Suprapubic skin (tissue), 4 donors: ENCODE measurements around the gene TAAR9. TPM values are rescaled to one million over a fixed set of nuclear protein-coding genes. Genes with fewer than 3 reads are reported as not detected.
"Not testable (repeated sequence)": the region's sequence is repeated elsewhere in the genome, so short reads cannot be mapped to it uniquely, and the experiment has no call there.

Experiments
- DNase-seq, 2 donors: peaks; one replicate each; pipeline ENCODE4 v3.0.0-alpha.2; 2019; ENCODE audit warnings: low spot score in 2 of 2
- H3K27ac ChIP-seq: fragments of 200-600 bp; sonication (generic); one replicate; pipeline ENCODE4 v1.5.1; 2019
- H3K27me3 ChIP-seq: fragments of 200-600 bp; sonication (generic); one replicate; pipeline ENCODE4 v1.5.1; 2019
- H3K36me3 ChIP-seq: fragments of 200-600 bp; sonication (generic); one replicate; pipeline ENCODE4 v1.5.1; 2019
- H3K4me1 ChIP-seq: fragments of 200-600 bp; sonication (generic); one replicate; pipeline ENCODE4 v1.5.1; 2019
- H3K4me3 ChIP-seq: fragments of 200-600 bp; sonication (generic); one replicate; pipeline ENCODE4 v1.5.1; 2019; ENCODE audit warnings: mild to moderate bottlenecking
- H3K9me3 ChIP-seq: fragments of 200-600 bp; sonication (generic); one replicate; pipeline ENCODE4 v1.5.1; 2019
- CTCF ChIP-seq, 2 donors: fragments of 200-600 bp in 1 of 2; fragments of 450-650 bp in 1 of 2; sonication (generic) in 1 of 2; IDR thresholded peaks; one replicate each; pipeline ENCODE4 v1.5.1; 2016 to 2019; ENCODE audit warnings: antibody characterized with exemption in 2 of 2, mild to moderate bottlenecking in 1 of 2, moderate library complexity in 1 of 2
- EP300 ChIP-seq: sonication (generic); formaldehyde crosslinking; IDR thresholded peaks from one replicate; pipeline ENCODE4 v1.6.1; 2017; ENCODE audit warnings: antibody characterized with exemption
- POLR2A ChIP-seq, 2 donors: fragments of 450-650 bp; IDR thresholded peaks; one replicate each; pipeline ENCODE4 v1.6.1; 2017; ENCODE audit warnings: antibody characterized with exemption in 2 of 2, mild to moderate bottlenecking in 2 of 2, moderate library complexity in 2 of 2
- POLR2AphosphoS5 ChIP-seq, 3 donors: sonication (generic); formaldehyde crosslinking; IDR thresholded peaks; one replicate each; pipeline ENCODE4 v1.6.1; 2017; ENCODE audit warnings: antibody characterized with exemption in 3 of 3
- WGBS: methylation state at CpG from one replicate; pipeline ENCODE4 v1.1.5; 2018; 5-methylcytosine and 5-hydroxymethylcytosine counted together
- total RNA-seq, 4 donors: library from RNA; depleted of rRNA; stranded (reverse); fragments of >200 nt; gene quantifications; one replicate each; pipeline ENCODE4 v1.1.0, GENCODE V29; 2016

Gene TAAR9
- total RNA-seq, 4 donors from 2014 or later, result not detected

- no peak overlapping the region for H3K4me3 ChIP-seq
- no peaks in the 10 kb centered on the region for H3K9me3 ChIP-seq
- no peak for DNase-seq
- H3K4me1 ChIP-seq, result no peaks in the 10 kb centered on the region
- WGBS, result 79% methylated on average over 3 of the region's 4 CpGs
- no peaks in the 10 kb centered on the region for H3K36me3 ChIP-seq
- H3K27me3 ChIP-seq, result peaks cover 9% of the 10 kb centered on the region
- TF ChIP-seq EP300 (no peak), POLR2A (IDR thresholded peaks at IDR 0.05) (no peak), POLR2AphosphoS5 (IDR thresholded peaks at IDR 0.05) (no peak), CTCF (IDR thresholded peaks at IDR 0.05) (no peak)
- no peak overlapping the region for H3K27ac ChIP-seq
Observed at GRCh38 chr6:132551214-132551613, 13.1 kb downstream of the TAAR9 start.

GRCh38 chr6:132552372-132552771, 14.3 kb downstream of the TAAR9 start, which contains the start of gene TAAR8:
Gene TAAR8, plus strand, starts transcription at chr6:132552672. Its CDS starts 21 bp downstream, at chr6:132552693.
- H3K9me3 ChIP-seq, result no peaks in the 10 kb centered on the region
- TF ChIP-seq CTCF (IDR thresholded peaks at IDR 0.05), result no peak
- TF ChIP-seq EP300, result no peak
- no peak for TF ChIP-seq POLR2A (IDR thresholded peaks at IDR 0.05)
- TF ChIP-seq POLR2AphosphoS5 (IDR thresholded peaks at IDR 0.05), result no peak
- no peaks in the 10 kb centered on the region for H3K36me3 ChIP-seq
- H3K27ac ChIP-seq, result no peak within 1 kb of the TSS
- WGBS, result 87% methylated on average over 2 of the region's 2 CpGs
- H3K27me3 ChIP-seq, result peaks cover 9% of the 10 kb centered on the region
- no peak for DNase-seq
- H3K4me3 ChIP-seq, result no peak within 1 kb of the TSS
- no peaks in the 10 kb centered on the region for H3K4me1 ChIP-seq

- not testable (repeated sequence) for DNase-seq, H3K27ac ChIP-seq, H3K4me3 ChIP-seq, H3K36me3 ChIP-seq, H3K4me1 ChIP-seq, H3K27me3 ChIP-seq, H3K9me3 ChIP-seq
- WGBS, result 76% methylated on average over 3 of the region's 3 CpGs
Observed at GRCh38 chr6:132560087-132560486, 22.0 kb downstream of the TAAR9 start.

GRCh38 chr6:132566404-132566803, 28.3 kb downstream of the TAAR9 start:
- H3K27me3 ChIP-seq, result peaks cover 7% of the 10 kb centered on the region
- H3K27ac ChIP-seq, result no peak overlapping the region
- no peaks in the 10 kb centered on the region for H3K9me3 ChIP-seq
- TF ChIP-seq CTCF (IDR thresholded peaks at IDR 0.05) (no peak), EP300 (no peak), POLR2A (IDR thresholded peaks at IDR 0.05) (no peak), POLR2AphosphoS5 (IDR thresholded peaks at IDR 0.05) (no peak)
- 81% methylated on average over 6 of the region's 6 CpGs for WGBS
- no peaks in the 10 kb centered on the region for H3K4me1 ChIP-seq
- H3K4me3 ChIP-seq, result no peak overlapping the region
- H3K36me3 ChIP-seq, result no peaks in the 10 kb centered on the region
- no peak for DNase-seq

- no peak for DNase-seq
- Histone ChIP-seq H3K27ac (no peak overlapping the region), H3K36me3 (no peaks in the 10 kb centered on the region), H3K4me1 (no peaks in the 10 kb centered on the region), H3K27me3 (peaks cover 7% of the 10 kb centered on the region), H3K9me3 (no peaks in the 10 kb centered on the region), H3K4me3 (no peak overlapping the region)
- 81% methylated on average over 1 of the region's 1 CpG for WGBS
- no peak for TF ChIP-seq POLR2A (IDR thresholded peaks at IDR 0.05)
- TF ChIP-seq CTCF (IDR thresholded peaks at IDR 0.05), result no peak
- TF ChIP-seq POLR2AphosphoS5 (IDR thresholded peaks at IDR 0.05), result no peak
- TF ChIP-seq EP300, result no peak
Observed at GRCh38 chr6:132567566-132567965, 29.5 kb downstream of the TAAR9 start.

- no peaks in the 10 kb centered on the region for H3K36me3 ChIP-seq
- DNase-seq, result no peak
- H3K27me3 ChIP-seq, result peaks cover 11% of the 10 kb centered on the region
- H3K4me3 ChIP-seq, result no peak overlapping the region
- 54% methylated on average over 6 of the region's 6 CpGs for WGBS
- no peak overlapping the region for H3K27ac ChIP-seq
- TF ChIP-seq POLR2AphosphoS5 (IDR thresholded peaks at IDR 0.05) (no peak), POLR2A (IDR thresholded peaks at IDR 0.05) (no peak)
- H3K4me1 ChIP-seq, result no peaks in the 10 kb centered on the region
- H3K9me3 ChIP-seq, result no peaks in the 10 kb centered on the region
Observed at GRCh38 chr6:132568611-132569010, 30.5 kb downstream of the TAAR9 start.
